GM21423 (cell line): Measurements from ENCODE around the gene PSMD5.
"Not testable (repeated sequence)": the region's sequence is repeated elsewhere in the genome, so short reads cannot be mapped to it uniquely, and the experiment has no call there.

Experiments
- ATAC-seq: cut with Tn5 transposase; IDR thresholded peaks from one replicate; pipeline ENCODE4 v1.9.1; 2021; ENCODE audit warnings: mild to moderate bottlenecking, moderate library complexity; ENCODE audit not compliant: unreplicated experiment

The PSMD5 gene

GRCh38 chr9:120818595-120818994 is 24.1 kb downstream of the PSMD5 start:
- no peak for ATAC-seq

GRCh38 chr9:120815075-120815474 is 27.6 kb downstream of the PSMD5 start:
- no peak for ATAC-seq

DNA sequence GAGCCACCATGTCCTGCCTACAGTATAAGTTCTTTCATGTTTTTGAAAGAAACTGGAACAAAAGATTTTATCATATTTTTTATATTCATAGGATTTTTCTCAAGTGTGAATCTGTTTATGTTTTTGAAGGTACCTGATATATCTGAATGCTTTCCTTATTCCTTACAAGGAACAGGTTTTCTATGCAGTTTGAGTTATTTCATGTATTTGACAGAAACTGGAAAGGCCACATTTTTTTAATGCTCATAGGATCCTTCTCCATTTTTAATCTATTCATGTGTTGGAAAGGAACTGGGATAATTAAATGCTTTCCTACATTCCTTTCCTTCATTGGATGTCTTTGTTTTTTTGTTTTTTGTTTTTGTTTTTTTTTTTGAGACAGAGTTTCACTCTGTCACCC is 33.8 kb downstream of the PSMD5 start:
- ATAC-seq: no peak

- ATAC-seq: no peak
These were observed 34.9 kb downstream of the PSMD5 start for GRCh38 chr9:120807607-120808379.

GRCh38 chr9:120804784-120805363 is 37.8 kb downstream of the PSMD5 start:
- not testable (repeated sequence) for ATAC-seq

DNA sequence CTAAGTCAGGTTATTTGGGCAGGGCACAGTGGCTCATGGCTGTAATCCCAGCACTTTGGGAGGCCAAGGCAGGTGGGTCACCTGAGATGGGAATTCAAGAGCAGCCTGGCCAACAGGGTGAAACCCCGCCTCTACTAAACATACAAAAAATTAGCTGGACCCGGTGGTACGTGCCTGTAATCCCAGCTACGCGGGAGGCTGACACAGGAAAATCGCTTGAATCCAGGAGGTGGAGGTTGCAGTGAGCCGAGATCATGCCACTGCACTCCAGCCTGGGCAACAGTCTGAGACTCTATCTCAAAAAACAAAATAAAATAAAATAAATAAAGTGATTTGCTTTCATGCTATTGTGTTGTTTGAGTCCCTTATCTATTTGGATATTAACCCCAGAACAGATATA is 41.3 kb downstream of the PSMD5 start:
- no peak for ATAC-seq

GRCh38 chr9:120792898-120793765 is 49.6 kb downstream of the PSMD5 start, which contains the start of gene FBXW2:
Gene FBXW2 (minus strand): TSS chr9:120793416. CDS start chr9:120788258, 5,158 bp downstream.
- ATAC-seq: peak; percentile 93

DNA sequence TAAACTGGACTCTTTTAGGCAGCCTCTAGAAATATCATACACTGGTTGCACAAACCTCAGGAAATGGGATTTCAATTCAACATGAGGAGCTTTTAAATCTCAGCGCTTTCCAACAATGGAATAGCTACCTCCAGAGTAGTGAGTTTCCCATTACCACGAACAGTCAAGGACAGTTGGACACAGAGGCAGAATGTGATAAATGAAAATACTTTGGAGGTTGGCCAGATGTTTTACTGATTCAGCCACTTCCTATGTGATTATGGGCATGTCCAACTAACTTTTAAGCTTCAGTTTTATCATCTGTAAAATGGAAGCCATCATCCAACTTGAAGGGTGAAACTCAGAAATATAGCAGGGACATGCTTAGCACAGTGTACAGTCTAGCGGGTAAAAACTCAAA is 51.6 kb downstream of the PSMD5 start:
- no peak for ATAC-seq

DNA sequence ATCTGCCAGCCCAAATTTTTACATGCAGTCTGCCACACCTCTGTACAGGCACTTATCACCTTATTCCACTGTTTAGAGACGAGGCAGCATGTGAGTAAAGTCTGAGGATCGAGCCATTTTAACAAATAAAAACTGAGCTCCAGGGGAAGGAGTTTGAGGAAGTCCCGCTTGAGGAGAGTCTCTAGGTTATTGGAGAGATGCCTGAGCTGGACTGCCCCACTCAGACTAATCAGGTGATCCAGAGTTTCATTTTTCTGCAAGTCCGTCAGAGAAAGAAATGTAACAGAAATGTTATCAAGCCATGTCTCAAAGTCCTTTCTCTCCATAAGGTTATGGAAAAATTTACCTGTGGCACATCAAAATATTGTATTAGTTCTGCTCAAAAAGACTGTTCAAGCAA is 54.8 kb downstream of the PSMD5 start:
- ATAC-seq: no peak

DNA sequence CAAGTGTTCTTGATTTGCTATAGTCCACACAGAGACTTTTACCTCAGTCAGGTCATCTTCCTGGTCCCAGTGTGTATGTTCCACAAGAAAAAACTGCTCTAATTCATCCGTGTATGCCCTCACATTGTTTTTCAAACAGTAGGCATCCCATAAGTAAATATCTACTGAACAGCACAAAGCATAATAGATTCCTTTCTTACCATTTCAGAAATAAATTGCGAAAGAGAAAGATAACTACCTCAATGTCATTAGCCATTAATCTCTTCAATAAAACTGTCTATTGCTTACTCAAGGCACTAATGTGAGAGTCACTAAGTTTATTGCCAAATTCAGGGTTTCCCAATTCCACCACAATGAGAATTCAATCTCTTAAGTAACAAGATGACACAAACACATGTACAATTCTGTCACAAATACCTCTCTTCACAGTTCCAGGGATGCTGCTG is 59.1 kb downstream of the PSMD5 start:
- ATAC-seq: no peak

GRCh38 chr9:120781236-120781635 is 61.5 kb downstream of the PSMD5 start:
- ATAC-seq: no peak

- no peak for ATAC-seq
These were observed 62.4 kb downstream of the PSMD5 start for GRCh38 chr9:120780367-120780766.

- no peak for ATAC-seq
These were observed 63.5 kb downstream of the PSMD5 start for GRCh38 chr9:120779227-120779626.

GRCh38 chr9:120778758-120779157 is 64.0 kb downstream of the PSMD5 start:
- no peak for ATAC-seq

- no peak for ATAC-seq
These were observed 65.5 kb downstream of the PSMD5 start for GRCh38 chr9:120777229-120777628.

DNA sequence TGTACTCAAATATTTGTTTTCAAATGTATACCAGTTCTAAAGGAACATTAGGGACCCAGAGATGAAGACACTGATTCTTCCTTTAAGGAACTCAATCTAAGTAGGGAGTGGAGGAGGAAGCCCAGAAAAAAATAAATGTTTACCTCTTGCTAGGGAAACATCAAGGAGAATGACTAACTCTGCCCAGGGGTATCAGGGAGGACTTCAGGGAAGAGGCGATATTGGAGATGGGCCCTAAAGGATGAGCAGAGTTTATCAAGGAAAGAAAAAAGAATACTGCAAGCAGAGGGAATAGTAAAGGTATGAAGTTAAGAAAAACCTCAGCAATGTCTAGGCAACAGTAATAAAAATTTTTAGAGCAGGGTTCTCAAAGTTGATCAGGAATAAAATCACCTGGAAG is 65.9 kb downstream of the PSMD5 start:
- no peak for ATAC-seq

- ATAC-seq: no peak
These were observed 66.9 kb downstream of the PSMD5 start for GRCh38 chr9:120775859-120776258.

DNA sequence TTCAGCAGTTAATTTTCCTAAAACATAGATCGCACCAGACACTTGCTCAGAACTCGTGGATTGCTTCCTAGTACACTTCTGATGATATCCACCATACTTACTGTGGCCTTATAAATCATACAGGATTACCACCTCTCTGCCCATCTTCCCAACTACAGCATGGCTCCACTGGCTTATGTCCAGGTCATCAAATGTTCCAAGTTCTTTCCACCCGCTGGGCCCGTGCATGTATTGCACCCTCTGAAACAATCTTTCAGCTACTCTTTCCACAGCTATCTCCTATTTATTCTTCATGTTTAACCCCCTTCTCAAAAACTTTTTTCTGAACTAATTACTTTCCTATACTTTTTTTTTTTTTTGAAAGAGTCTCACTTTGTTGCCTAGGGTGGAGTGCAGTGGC is 68.0 kb downstream of the PSMD5 start:
- no peak for ATAC-seq

GRCh38 chr9:120773256-120773655 is 69.5 kb downstream of the PSMD5 start:
- ATAC-seq: no peak

DNA sequence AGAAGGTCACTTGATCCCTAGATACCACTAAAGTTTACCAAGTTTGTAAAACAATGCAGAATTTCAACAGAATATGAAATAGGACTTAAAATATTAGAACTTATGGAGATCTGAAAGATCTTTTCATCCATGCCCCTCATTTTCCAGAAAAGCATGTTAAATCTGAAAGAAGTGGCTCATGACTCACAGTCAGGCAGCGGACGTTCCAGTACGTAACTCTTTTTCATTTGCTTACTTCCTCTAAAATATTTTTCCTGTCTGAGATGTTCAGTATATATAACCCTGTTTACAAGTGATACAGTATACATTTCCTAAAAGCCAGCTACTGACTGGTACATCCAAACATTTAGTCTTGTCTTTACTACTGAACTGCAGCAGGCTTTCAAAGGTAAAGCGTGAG is 71.8 kb downstream of the PSMD5 start:
- ATAC-seq: no peak

DNA sequence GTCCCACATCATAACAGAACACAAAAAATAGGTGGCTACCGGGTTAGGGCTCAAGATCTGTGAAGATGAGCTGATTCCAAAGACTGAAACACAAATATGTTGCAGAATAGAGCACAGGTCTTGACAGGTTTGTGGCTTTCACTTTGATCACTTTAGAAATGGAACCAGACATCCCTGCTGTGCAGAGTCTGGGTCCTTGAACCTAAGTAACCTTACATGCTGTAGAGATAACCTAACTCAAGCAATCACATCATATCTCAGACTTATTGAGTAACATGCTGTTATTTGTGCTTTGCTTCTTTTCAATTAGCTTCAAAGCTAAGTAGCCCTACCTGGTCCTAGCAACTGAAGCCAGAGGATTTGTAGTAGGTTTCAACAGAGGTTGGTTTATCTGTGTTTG is 73.8 kb downstream of the PSMD5 start:
- no peak for ATAC-seq

DNA sequence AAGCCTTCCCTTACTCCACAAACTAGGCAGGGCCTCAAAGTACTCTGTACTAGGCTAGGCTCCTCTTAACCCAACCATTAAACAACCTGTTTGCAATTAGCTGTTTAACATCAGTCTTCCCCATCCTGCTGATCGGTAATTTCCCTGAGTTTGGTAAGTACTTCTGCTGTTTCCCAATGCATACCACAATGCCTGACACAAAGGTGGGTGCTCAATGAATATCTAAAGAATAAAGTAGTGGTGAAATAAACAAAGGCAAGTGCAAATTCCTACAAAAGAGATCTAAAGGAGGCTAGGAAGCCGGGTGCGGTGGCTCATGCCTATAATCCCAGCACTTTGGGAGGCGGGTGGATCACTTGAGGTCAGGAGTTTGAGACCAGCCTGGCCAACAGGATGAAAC is 74.5 kb downstream of the PSMD5 start:
- no peak for ATAC-seq
